Gastroesophageal sphincter (tissue), 4 donors: ENCODE results near the gene PLEKHG4B. TPM values are rescaled to one million over a fixed set of nuclear protein-coding genes. Genes with fewer than 3 reads are reported as not detected.

ENCODE experiments used
- ATAC-seq: fragments of 150-250 bp; one replicate; pipeline ENCODE4 v1.9.1; 2016; ENCODE audit warnings: mild to moderate bottlenecking, moderate library complexity
- H3K27ac ChIP-seq, 4 donors: fragments of 200-600 bp; sonication (generic) in 3 of 4; 1 replicate in 3 of 4; 2 replicates in 1 of 4; pipeline ENCODE4 v1.5.1; 2016 to 2019
- H3K27me3 ChIP-seq: fragments of 200-600 bp; sonication (generic); one replicate; pipeline ENCODE4 v1.5.1; 2019
- H3K36me3 ChIP-seq, 2 donors: fragments of 200-600 bp; sonication (generic); one replicate each; pipeline ENCODE4 v1.5.1; 2019; ENCODE audit warnings: control low read depth in 1 of 2
- H3K4me1 ChIP-seq, 3 donors: fragments of 200-600 bp; sonication (generic); 1 replicate in 2 of 3; 2 replicates in 1 of 3; pipeline ENCODE4 v1.5.1; 2016 to 2019; ENCODE audit warnings: control low read depth in 2 of 3
- H3K4me3 ChIP-seq, 2 donors: fragments of 200-600 bp; sonication (generic); one replicate each; pipeline ENCODE4 v1.5.1; 2019; ENCODE audit warnings: mild to moderate bottlenecking in 1 of 2, moderate library complexity in 1 of 2
- H3K9me3 ChIP-seq, 3 donors: fragments of 200-600 bp; sonication (generic); one replicate each; pipeline ENCODE4 v1.5.1; 2017 to 2019; ENCODE audit warnings: control low read depth in 2 of 3
- CTCF ChIP-seq, 4 experiments: fragments of 200-600 bp in 2 of 4; fragments of 450-650 bp in 2 of 4; sonication (generic) in 1 of 4; IDR thresholded peaks; one replicate each; pipeline ENCODE4 v1.5.1; 2017 to 2019; ENCODE audit warnings: antibody characterized with exemption in 4 of 4, mild to moderate bottlenecking in 2 of 4, moderate library complexity in 2 of 4
- EP300 ChIP-seq: sonication (generic); formaldehyde crosslinking; IDR thresholded peaks from one replicate; pipeline ENCODE4 v1.6.1; 2017; ENCODE audit warnings: antibody characterized with exemption, mild to moderate bottlenecking
- POLR2A ChIP-seq, 2 donors: fragments of 450-650 bp; IDR thresholded peaks; one replicate each; pipeline ENCODE4 v1.6.1; 2017; ENCODE audit warnings: antibody characterized with exemption in 2 of 2, mild to moderate bottlenecking in 2 of 2, moderate library complexity in 1 of 2
- POLR2AphosphoS5 ChIP-seq: sonication (generic); formaldehyde crosslinking; IDR thresholded peaks from one replicate; pipeline ENCODE4 v1.6.1; 2017; ENCODE audit warnings: antibody characterized with exemption
- WGBS, 2 donors: methylation state at CpG; one replicate each; pipeline ENCODE4 v1.1.5; 2018; ENCODE audit warnings: low coverage in 1 of 2; 5-methylcytosine and 5-hydroxymethylcytosine counted together
- total RNA-seq, 4 donors: library from RNA; depleted of rRNA; stranded (reverse); fragments of >200 nt; gene quantifications; one replicate each; pipeline ENCODE4 v1.1.0, GENCODE V29; 2016

PLEKHG4B gene
- total RNA-seq, 4 donors from 2014 or later = under 0.01 to 0.66 (median 0.15) TPM; not detected in 1

GRCh38 chr5:89337-90286, 2.4 kb upstream of the PLEKHG4B start:
- no peak for ATAC-seq
- no peaks in the 10 kb centered on the region for H3K36me3 ChIP-seq
- H3K9me3 ChIP-seq = no peaks in the 10 kb centered on the region
- no peak overlapping the region for H3K4me3 ChIP-seq
- TF ChIP-seq POLR2AphosphoS5 (no peak), EP300 (no peak), POLR2A (IDR thresholded peaks at IDR 0.05) (no peak)
- H3K27me3 ChIP-seq = peaks cover 79% of the 10 kb centered on the region
- peaks cover 0 to 15% (median 4%) of the 10 kb centered on the region in 3 donors for H3K4me1 ChIP-seq
- 77 to 80% methylated on average over 3 to 15 of the region's 17 CpGs for WGBS, 2 donors
- H3K27ac ChIP-seq = no peak overlapping the region

- ATAC-seq = no peak
- 53 to 62% methylated on average over 3 to 13 of the region's 18 CpGs for WGBS, 2 donors
- peaks cover 0 to 15% (median 4%) of the 10 kb centered on the region in 3 donors for H3K4me1 ChIP-seq
- TF ChIP-seq POLR2A (IDR thresholded peaks at IDR 0.05) = no peak
- no peak for TF ChIP-seq POLR2AphosphoS5
- no peak for TF ChIP-seq CTCF (IDR thresholded peaks at IDR 0.05)
- no peak for TF ChIP-seq EP300
- H3K27ac ChIP-seq = no peak overlapping the region
- H3K27me3 ChIP-seq = peaks cover 85% of the 10 kb centered on the region
- H3K9me3 ChIP-seq = no peaks in the 10 kb centered on the region
- no peak overlapping the region for H3K4me3 ChIP-seq
- H3K36me3 ChIP-seq = no peaks in the 10 kb centered on the region
Measured at GRCh38 chr5:90590-91547, 1.1 kb upstream of the PLEKHG4B start.

GRCh38 chr5:92401-93220, 643 bp downstream of the PLEKHG4B start:
- no peak for ATAC-seq
- Histone ChIP-seq H3K27me3 (peaks cover 92% of the 10 kb centered on the region), H3K9me3 (no peaks in the 10 kb centered on the region), H3K4me1 (peaks cover 0 to 15% (median 4%) of the 10 kb centered on the region in 3 donors), H3K4me3 (peak overlapping the region in 1 of 2 donors; percentile 47), H3K36me3 (no peaks in the 10 kb centered on the region), H3K27ac (no peak overlapping the region)
- WGBS, 2 donors = 25 to 37% methylated on average over 6 to 12 of the region's 37 CpGs
- no peak for TF ChIP-seq EP300
- no peak for TF ChIP-seq CTCF (IDR thresholded peaks at IDR 0.05)
- TF ChIP-seq POLR2A (IDR thresholded peaks at IDR 0.05) = no peak
- TF ChIP-seq POLR2AphosphoS5 = no peak

- TF ChIP-seq EP300 = no peak
- TF ChIP-seq CTCF (IDR thresholded peaks at IDR 0.05) = no peak
- TF ChIP-seq POLR2AphosphoS5 = no peak
- no peak for TF ChIP-seq POLR2A (IDR thresholded peaks at IDR 0.05)
- no peak overlapping the region for H3K27ac ChIP-seq
- WGBS, 2 donors = 75 to 85% methylated on average over 4 to 12 of the region's 15 CpGs
- H3K4me1 ChIP-seq = peaks cover 0 to 15% (median 4%) of the 10 kb centered on the region in 3 donors
- no peak for ATAC-seq
- H3K9me3 ChIP-seq = no peaks in the 10 kb centered on the region
- H3K4me3 ChIP-seq = no peak overlapping the region
- peaks cover 91% of the 10 kb centered on the region for H3K27me3 ChIP-seq
- no peaks in the 10 kb centered on the region for H3K36me3 ChIP-seq
Measured at GRCh38 chr5:93221-93980, 1.4 kb downstream of the PLEKHG4B start.
